ENCODE results near the gene SSH3.

The SSH3 gene

GRCh38 chr11:67255353-67255752 lies 48.0 kb upstream of the SSH3 start:
- no peak for TF ChIP-seq ZNF70 (CRISPR knock-in tag; IDR thresholded peaks at IDR 0.05)
- TF ChIP-seq ISL1 (CRISPR knock-in tag; IDR thresholded peaks at IDR 0.05), result no peak
- no peak for TF ChIP-seq ZNF565 (CRISPR knock-in tag; conservative IDR thresholded peaks at IDR 0.05; ENCODE audit: low read depth)
- TF ChIP-seq TOX (CRISPR knock-in tag; IDR thresholded peaks at IDR 0.05; ENCODE audit: borderline replicate concordance), result no peak
- TF ChIP-seq CSDC2 (CRISPR knock-in tag; IDR thresholded peaks at IDR 0.05), result no peak
- TF ChIP-seq ZFP30 (CRISPR knock-in tag; IDR thresholded peaks at IDR 0.05), result no peak
- TF ChIP-seq PATZ1 (CRISPR knock-in tag; IDR thresholded peaks at IDR 0.05; ENCODE audit: borderline replicate concordance), result no peak
- no peak for TF ChIP-seq ZC3H10 (CRISPR knock-in tag; IDR thresholded peaks at IDR 0.05)
- no peak for TF ChIP-seq POU6F1 (CRISPR knock-in tag; IDR thresholded peaks at IDR 0.05; ENCODE audit: borderline replicate concordance, low read depth)
- no peak for TF ChIP-seq ZNF8 (CRISPR knock-in tag; IDR thresholded peaks at IDR 0.05)
- TF ChIP-seq ZFP3 (CRISPR knock-in tag; IDR thresholded peaks at IDR 0.05), result no peak
- no peak for TF ChIP-seq GLIS3 (CRISPR knock-in tag; IDR thresholded peaks at IDR 0.05)
- no peak for TF ChIP-seq OSR1 (CRISPR knock-in tag; IDR thresholded peaks at IDR 0.05)
- no peak for TF ChIP-seq CREB5 (CRISPR knock-in tag; IDR thresholded peaks at IDR 0.05; ENCODE audit: low read depth)
- ATAC-seq, result no peak

GRCh38 chr11:67255864-67256263 lies 47.5 kb upstream of the SSH3 start:
- TF ChIP-seq ZNF8 (CRISPR knock-in tag; IDR thresholded peaks at IDR 0.05), result no peak
- no peak for TF ChIP-seq PATZ1 (CRISPR knock-in tag; IDR thresholded peaks at IDR 0.05; ENCODE audit: borderline replicate concordance)
- no peak for TF ChIP-seq PPARA (CRISPR knock-in tag; IDR thresholded peaks at IDR 0.05; ENCODE audit: borderline replicate concordance)
- no peak for TF ChIP-seq ESRRG (CRISPR knock-in tag; IDR thresholded peaks at IDR 0.05)
- no peak for TF ChIP-seq OSR1 (CRISPR knock-in tag; IDR thresholded peaks at IDR 0.05)
- TF ChIP-seq ZNF70 (CRISPR knock-in tag; IDR thresholded peaks at IDR 0.05), result no peak
- TF ChIP-seq GLIS3 (CRISPR knock-in tag; IDR thresholded peaks at IDR 0.05), result no peak
- TF ChIP-seq TSHZ2 (CRISPR knock-in tag; IDR thresholded peaks at IDR 0.05), result no peak
- TF ChIP-seq ISL1 (CRISPR knock-in tag; IDR thresholded peaks at IDR 0.05), result no peak
- TF ChIP-seq CREB5 (CRISPR knock-in tag; IDR thresholded peaks at IDR 0.05; ENCODE audit: low read depth), result no peak
- TF ChIP-seq ZFP3 (CRISPR knock-in tag; IDR thresholded peaks at IDR 0.05), result no peak
- no peak for TF ChIP-seq TCF4 (CRISPR knock-in tag; IDR thresholded peaks at IDR 0.05; ENCODE audit: borderline replicate concordance)
- TF ChIP-seq ZNF565 (CRISPR knock-in tag; conservative IDR thresholded peaks at IDR 0.05; ENCODE audit: low read depth), result no peak
- TF ChIP-seq ZC3H10 (CRISPR knock-in tag; IDR thresholded peaks at IDR 0.05), result no peak
- TF ChIP-seq CSDC2 (CRISPR knock-in tag; IDR thresholded peaks at IDR 0.05), result no peak
- no peak for ATAC-seq
